ENCODE results near the gene GPX5.

The GPX5 gene

DNA sequence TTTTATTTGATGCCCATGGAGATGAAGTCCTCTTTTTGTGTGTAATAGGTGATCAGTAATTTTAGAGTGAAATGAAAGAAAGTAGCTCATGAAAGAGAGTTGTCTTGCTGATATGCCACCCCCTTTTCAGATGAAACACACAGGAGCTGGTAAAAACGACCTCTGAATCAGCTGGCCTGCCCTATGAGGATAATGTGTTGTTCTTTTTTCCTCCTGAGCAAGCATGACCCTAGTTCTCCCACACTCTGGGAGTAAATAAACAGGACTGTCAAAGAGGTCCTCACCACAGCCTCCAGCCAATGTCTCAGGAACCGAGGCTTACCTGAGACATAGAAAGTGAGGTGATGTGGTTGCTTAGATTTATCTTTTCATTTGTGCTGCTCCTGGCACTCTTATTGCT lies 29.5 kb downstream of the GPX5 start:
- DNase-seq (ENCODE audit: low read depth in 2 of 2): no peak

GRCh38 chr6:28558629-28559028 lies 32.9 kb downstream of the GPX5 start:
- DNase-seq (ENCODE audit: low read depth in 2 of 2): no peak

- DNase-seq (ENCODE audit: low read depth in 2 of 2): no peak
These were observed 37.9 kb downstream of the GPX5 start for GRCh38 chr6:28563430-28564095.

DNA sequence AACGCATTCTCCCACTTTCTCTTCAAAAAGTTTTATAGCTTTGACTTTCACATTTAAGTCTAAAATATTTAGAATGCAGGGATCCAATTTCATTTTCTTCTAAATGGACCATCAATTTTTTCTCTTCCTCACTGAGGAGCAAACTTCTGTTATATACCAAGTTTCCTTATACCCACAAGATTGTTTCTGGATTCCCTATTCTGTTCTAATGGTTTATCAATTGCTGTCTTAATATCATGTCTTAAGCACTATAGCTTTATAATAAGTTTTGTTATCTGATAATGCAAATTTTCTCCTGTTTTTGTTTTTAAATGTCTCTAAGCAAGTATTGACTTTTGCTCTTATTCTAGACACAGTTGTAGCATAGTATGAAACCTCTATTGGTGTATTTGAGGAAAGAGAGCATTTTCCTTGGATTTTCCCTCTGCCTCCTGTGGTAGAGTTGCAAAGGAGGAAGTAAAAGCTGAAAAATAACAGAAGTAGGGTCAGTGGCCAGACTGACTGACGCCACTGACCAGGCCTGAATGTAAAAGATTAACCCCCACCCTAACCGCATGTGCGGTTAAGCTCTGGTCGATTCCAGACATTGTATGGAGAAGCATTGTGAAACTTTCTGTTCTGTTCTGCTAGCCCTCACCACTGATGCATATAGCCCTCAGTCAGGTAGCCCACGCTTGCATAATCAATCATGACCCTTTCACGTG lies 40.3 kb downstream of the GPX5 start:
- no peak for DNase-seq (ENCODE audit: low read depth in 2 of 2)

DNA sequence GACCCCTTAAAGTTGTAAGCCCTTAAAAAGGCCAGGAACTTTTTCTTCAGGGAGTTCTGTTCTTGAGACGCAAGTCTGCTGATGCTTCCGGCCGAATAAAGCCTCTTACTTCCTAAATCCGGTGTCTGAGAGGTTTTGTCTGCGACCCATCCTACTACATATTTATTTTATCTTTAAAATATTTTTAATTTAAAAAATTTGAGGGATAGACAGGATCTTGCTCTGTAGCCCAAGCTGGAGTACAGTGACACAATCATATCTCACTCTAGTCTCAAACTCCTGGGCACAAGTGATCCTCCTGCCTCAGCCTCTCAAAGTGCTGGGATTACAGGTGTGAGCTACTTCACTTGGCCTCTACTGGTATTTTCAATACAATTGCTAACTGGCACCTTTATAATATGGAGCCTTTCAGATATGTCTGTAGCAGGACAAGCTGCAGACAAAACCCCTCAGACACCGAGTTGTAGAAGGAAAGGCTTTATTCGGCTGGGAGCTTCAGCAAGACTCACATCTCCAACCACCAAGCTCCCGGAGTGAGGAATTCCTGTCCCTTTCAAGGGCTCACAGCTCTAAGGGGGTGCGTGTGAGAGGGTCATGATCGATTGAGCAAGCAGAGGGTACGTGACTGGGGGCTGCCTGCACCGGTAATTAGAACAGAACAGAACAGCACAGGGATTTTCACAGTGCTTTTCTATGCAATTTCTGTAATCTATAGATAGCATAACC lies 41.0 kb downstream of the GPX5 start:
- no peak for DNase-seq (ENCODE audit: low read depth in 2 of 2)

- DNase-seq (ENCODE audit: low read depth in 2 of 2): no peak
These were observed 41.8 kb downstream of the GPX5 start for GRCh38 chr6:28567506-28567905.

GRCh38 chr6:28568515-28569108 lies 42.9 kb downstream of the GPX5 start:
- no peak for DNase-seq (ENCODE audit: low read depth in 2 of 2)

DNA sequence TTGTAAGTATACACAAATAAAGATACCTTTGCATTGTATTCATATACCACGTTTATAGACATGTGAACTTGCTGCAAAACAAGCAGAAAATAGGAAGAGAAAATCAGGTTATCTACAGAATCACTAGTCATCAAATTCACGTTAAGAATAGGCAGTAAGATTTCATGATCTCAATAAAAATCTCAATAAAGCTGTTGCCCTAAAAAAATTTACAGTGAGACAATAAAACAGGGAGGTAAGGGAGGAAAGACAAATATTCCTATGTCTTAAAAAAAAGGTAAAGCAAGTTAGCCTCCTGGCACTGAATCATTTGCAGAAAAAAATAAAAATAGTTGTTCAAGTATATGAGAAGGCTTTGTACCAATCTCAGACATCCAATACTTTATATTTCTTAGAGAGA lies 44.1 kb downstream of the GPX5 start:
- DNase-seq (ENCODE audit: low read depth in 2 of 2): no peak

GRCh38 chr6:28580475-28580874 lies 54.8 kb downstream of the GPX5 start:
- no peak for DNase-seq (ENCODE audit: low read depth in 2 of 2)

- no peak for DNase-seq (ENCODE audit: low read depth in 2 of 2)
These were observed 57.8 kb downstream of the GPX5 start for GRCh38 chr6:28583463-28583862.

All from stimulated activated CD8-positive, alpha-beta memory T cell treated with anti-CD3 and anti-CD28 coated beads, Interleukin-7, amount 100 ng/mL, for 1 hour (primary cell).